ENCODE measurements around the gene ICA1.
A peak's percentile ranks its signal among the peaks of the same experiment; 100 is the strongest.

GRCh38 chr7:8086239-8086638 lies 175.7 kb downstream of the ICA1 start:
- TF ChIP-seq CTCF (conservative IDR thresholded peaks at IDR 0.05; ENCODE audit: low read depth in 2 of 2) (no peak), EZH2phosphoT487 (IDR thresholded peaks at IDR 0.05; ENCODE audit: unreplicated experiment) (no peak), EZH2 (IDR thresholded peaks at IDR 0.05; ENCODE audit: low read depth, unreplicated experiment) (no peak), POLR2AphosphoS5 (IDR thresholded peaks at IDR 0.05; ENCODE audit: low read depth) (no peak), JUNB (IDR thresholded peaks at IDR 0.05; ENCODE audit: unreplicated experiment) (no peak), REST (IDR thresholded peaks at IDR 0.05; ENCODE audit: unreplicated experiment) (peak; percentile 32), ZNF114 (CRISPR knock-in tag; IDR thresholded peaks at IDR 0.05) (no peak), CREB1 (CRISPR knock-in tag; IDR thresholded peaks at IDR 0.05; ENCODE audit: low read depth) (0 out of 2 replicates have a peak, but pooled peaks have one; percentile 27), NANOG (IDR thresholded peaks at IDR 0.05; ENCODE audit: borderline replicate concordance) (no peak), STAT1 (IDR thresholded peaks at IDR 0.05; ENCODE audit: unreplicated experiment) (no peak)
